K562 (cell line): Measurements from ENCODE around the gene FAM53A. TPM values are rescaled to one million over a fixed set of nuclear protein-coding genes. Genes with fewer than 3 reads are reported as not detected.
A peak's percentile ranks its signal among the peaks of the same experiment; 100 is the strongest.

Experiments
- CHD1 ChIP-seq: fragments of 200-600 bp; sonication (generic); IDR thresholded peaks from one replicate; pipeline ENCODE4 v1.6.1; 2012; ENCODE audit warnings: mild to moderate bottlenecking, moderate library complexity, low read length, inconsistent platforms
- E2F4 ChIP-seq: sonication (generic); formaldehyde crosslinking; IDR thresholded peaks from 2 replicates; pipeline ENCODE4 v1.8.0; 2022; ENCODE audit warnings: mild to moderate bottlenecking, low read depth, missing genetic modification reagents
- HLTF ChIP-seq: fragments of 450-650 bp; IDR thresholded peaks from 2 replicates; pipeline ENCODE4 v1.6.1; 2016
- LEF1 ChIP-seq: fragments of 450-650 bp; IDR thresholded peaks from 2 replicates; pipeline ENCODE4 v1.6.1; 2016; ENCODE audit warnings: mild to moderate bottlenecking
- MTA2 ChIP-seq: fragments of 450-650 bp; IDR thresholded peaks from 2 replicates; pipeline ENCODE4 v1.6.1; 2016; ENCODE audit warnings: low read depth
- MYBL2 ChIP-seq, 2 experiments: fragments of 450-650 bp in 1 of 2; sonication (generic) in 1 of 2; formaldehyde crosslinking in 1 of 2; IDR thresholded peaks; 2 replicates each; pipeline versions ENCODE4 v1.6.1 to v1.8.1; 2017 to 2022; ENCODE audit warnings: borderline replicate concordance in 1 of 2, inconsistent platforms in 1 of 2, low read depth in 1 of 2, mild to moderate bottlenecking in 1 of 2, missing genetic modification reagents in 1 of 2, moderate library complexity in 1 of 2
- NONO ChIP-seq, 2 experiments: fragments of 200-400 bp in 1 of 2; fragments of 450-650 bp in 1 of 2; formaldehyde crosslinking in 1 of 2; IDR thresholded peaks; 2 replicates each; pipeline ENCODE4 v1.6.1; 2017; ENCODE audit warnings: low read depth in 2 of 2, mild to moderate bottlenecking in 2 of 2, moderate library complexity in 2 of 2, low read length in 1 of 2
- NR3C1 ChIP-seq: sonication (generic); formaldehyde crosslinking; IDR thresholded peaks from 2 replicates; pipeline ENCODE4 v1.8.1; 2022; ENCODE audit warnings: missing genetic modification reagents
- POLR2A ChIP-seq: fragments of 450-650 bp; conservative IDR thresholded peaks from 2 replicates; pipeline ENCODE4 v1.6.1; 2016
- POLR2AphosphoS5 ChIP-seq: IDR thresholded peaks from 2 replicates; pipeline ENCODE4 v1.6.1; 2011; ENCODE audit warnings: mild to moderate bottlenecking, low read depth, low read length, moderate library complexity; ENCODE audit not compliant: control insufficient read depth, insufficient read depth
- POLR3A ChIP-seq: IDR thresholded peaks from 2 replicates; pipeline ENCODE4 v1.6.1; 2011; ENCODE audit warnings: borderline replicate concordance, mild to moderate bottlenecking, moderate library complexity; ENCODE audit not compliant: insufficient read length, insufficient read depth; ENCODE audit errors: extremely low read depth
- RUNX1 ChIP-seq: sonication (generic); IDR thresholded peaks from 2 replicates; pipeline ENCODE4 v1.6.1; 2016; ENCODE audit warnings: antibody characterized with exemption, low read depth
- TCF3 ChIP-seq: sonication (generic); formaldehyde crosslinking; IDR thresholded peaks from 2 replicates; pipeline ENCODE4 v1.4.0; 2020; ENCODE audit warnings: mild to moderate bottlenecking, missing genetic modification reagents
- ZEB2 ChIP-seq: fragments of 450-650 bp; IDR thresholded peaks from 2 replicates; pipeline ENCODE4 v1.6.1; 2016
- ZFX ChIP-seq: sonication (generic); formaldehyde crosslinking; IDR thresholded peaks from 2 replicates; pipeline ENCODE4 v1.8.0; 2022; ENCODE audit warnings: mild to moderate bottlenecking, missing genetic modification reagents, moderate library complexity
- ZNF23 ChIP-seq: fragments of 250-450 bp; sonication (Bioruptor Pico); IDR thresholded peaks from 2 replicates; pipeline ENCODE4 v1.4.0; 2020; ENCODE audit warnings: mild to moderate bottlenecking
- ZNF407 ChIP-seq: fragments of 450-650 bp; IDR thresholded peaks from 2 replicates; pipeline ENCODE4 v1.6.1; 2016; ENCODE audit warnings: low read depth
- ZNF75A ChIP-seq: fragments of 450-650 bp; formaldehyde crosslinking; IDR thresholded peaks from 2 replicates; pipeline ENCODE4 v1.4.0; 2020; ENCODE audit warnings: mild to moderate bottlenecking
- polyA plus RNA-seq, 8 experiments: library from polyadenylated mRNA; depleted of rRNA in 4 of 8; stranded (reverse) in 5 of 8; unstranded in 3 of 8; fragments of >200 nt; fragmentation: Nextera tagmentation in 2 of 8; fragmentation: Illumina TruSeq in 1 of 8; extraction: Ambion mirVana in 2 of 8; extraction: Trizol in 1 of 8; gene quantifications; 2 replicates each; pipeline versions ENCODE4 v1.2.1 to v1.2.3, GENCODE V29; 2011 to 2014; ENCODE audit warnings: inconsistent platforms in 1 of 8, missing spikeins in 1 of 8
- total RNA-seq, 7 experiments: library from RNA; depleted of rRNA in 6 of 7; stranded (reverse); fragments of >200 nt in 6 of 7; fragmentation: Illumina TruSeq in 2 of 7; extraction: Trizol in 2 of 7; gene quantifications; 2 replicates each; pipeline versions ENCODE4 v1.2.1 to v1.2.3, GENCODE V29; 2011 to 2021; ENCODE audit warnings: low replicate concordance in 1 of 7

The FAM53A gene
- total and polyA plus RNA-seq, 9 of the 15 experiments (the other 6 are each of a cell fraction or from before 2014, with no cell fraction given), result 0.53 to 2.7 (median 1.4) TPM; not detected in 2

DNA sequence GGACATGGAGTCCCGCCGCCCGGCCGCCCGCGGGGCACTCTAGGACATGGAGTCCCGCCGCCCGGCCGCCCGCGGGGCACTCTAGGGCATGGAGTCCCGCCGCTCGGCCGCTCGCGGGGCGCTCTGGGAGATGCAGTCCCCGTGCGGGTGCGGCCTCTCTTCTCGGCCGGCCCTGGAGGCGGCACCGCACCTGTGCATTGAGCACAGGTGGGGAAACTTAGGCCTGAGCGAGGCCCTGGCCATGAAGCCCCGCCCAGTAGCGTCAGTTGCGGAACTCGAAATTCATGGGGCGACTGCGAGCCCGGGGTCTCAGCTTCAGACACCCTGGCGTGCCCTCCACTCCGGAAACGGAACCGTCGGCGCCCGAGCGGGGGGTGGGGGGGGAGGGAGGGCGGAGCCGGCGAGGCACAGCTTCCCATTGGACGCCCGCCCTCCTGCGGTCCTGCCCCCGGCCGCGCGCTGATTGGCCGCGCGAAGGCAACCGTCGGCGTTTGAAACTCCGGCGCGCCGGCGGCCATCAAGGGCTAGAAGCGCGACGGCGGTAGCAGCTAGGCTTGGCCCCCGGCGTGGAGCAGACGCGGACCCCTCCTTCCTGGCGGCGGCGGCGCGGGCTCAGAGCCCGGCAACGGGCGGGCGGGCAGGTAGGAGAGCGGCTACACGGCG lies 37.0 kb upstream of the FAM53A start, which contains the start of the genes TACC3 and TMEM129 (continued):
- TF ChIP-seq E2F4 (peak; percentile 96), POLR2A (peak; percentile 64), CHD1 (no peak), MTA2 (peak; percentile 42; the same call in 1 of the 2 replicates), TCF3 (CRISPR knock-in tag) (no peak), POLR3A (no peak), ZNF75A (no peak), ZNF407 (no peak), MYBL2 (IDR thresholded peaks at IDR 0.05; ENCODE audit: low read depth) (peak; percentile 96), MYBL2 (CRISPR knock-in tag; IDR thresholded peaks at IDR 0.05; ENCODE audit: borderline replicate concordance) (peak; percentile 81; the same call in 1 of the 2 replicates), LEF1 (no peak), ZFX (CRISPR knock-in tag) (peak; percentile 93), NONO (IDR thresholded peaks at IDR 0.05; ENCODE audit: low read depth in 2 of 2, low read length in 1 of 2) (peak in 1 of 2 experiments; percentile 56; a peak in 2 of 4 replicates), HLTF (no peak), ZNF23 (CRISPR knock-in tag) (no peak), RUNX1 (no peak), POLR2AphosphoS5 (peak; percentile 56), NR3C1 (0 out of 2 replicates have a peak, but pooled peaks have one; percentile 10), ZEB2 (peak; percentile 81)
